ENCODE results near the gene CCDC136. TPM values are rescaled to one million over a fixed set of nuclear protein-coding genes. Genes with fewer than 3 reads are reported as not detected.

Gene CCDC136
- total RNA-seq, 2 experiments from 2014 or later: 8.8 to 8.9 TPM

DNA sequence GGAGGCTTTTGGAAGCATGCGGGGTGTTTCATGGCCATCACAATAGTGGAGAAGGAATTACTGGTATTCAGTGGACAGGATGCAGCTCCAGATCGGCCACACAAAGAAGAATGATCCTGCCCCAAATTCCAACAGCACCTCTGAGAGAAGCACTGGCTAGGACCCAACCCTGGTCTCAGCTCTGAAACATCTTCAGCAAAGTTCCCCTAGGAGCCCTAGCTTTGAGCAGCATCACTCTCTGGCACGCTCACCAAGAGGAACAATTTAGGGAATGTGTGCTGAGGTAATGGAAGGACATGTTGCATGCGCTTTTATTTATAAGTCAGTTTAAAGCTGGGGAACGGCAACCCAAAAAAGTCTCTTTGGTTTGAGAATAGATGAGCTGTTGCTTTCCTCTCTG lies 10.6 kb upstream of the CCDC136 start:
- intact Hi-C loops (cut with micrococcal nuclease): no loop called here
- ChIA-PET POLR2A (no interaction called here), CTCF (interaction anchor here (1.6 kb wide), 1 partner anchor 103 kb away, joined by 4 read pairs; no protein-coding TSS in a partner anchor)
- Mint-ChIP-seq H3K27me3 (no peaks in the 10 kb centered on the region), H3K4me3 (no peak overlapping the region), H3K4me1 (ENCODE audit: low read depth) (peaks cover 14% of the 10 kb centered on the region), H3K9me3 (peaks cover 20% of the 10 kb centered on the region), H3K36me3 (peaks cover 9% of the 10 kb centered on the region), H3K27ac (no peak overlapping the region)
- no peak for DNase-seq

DNA sequence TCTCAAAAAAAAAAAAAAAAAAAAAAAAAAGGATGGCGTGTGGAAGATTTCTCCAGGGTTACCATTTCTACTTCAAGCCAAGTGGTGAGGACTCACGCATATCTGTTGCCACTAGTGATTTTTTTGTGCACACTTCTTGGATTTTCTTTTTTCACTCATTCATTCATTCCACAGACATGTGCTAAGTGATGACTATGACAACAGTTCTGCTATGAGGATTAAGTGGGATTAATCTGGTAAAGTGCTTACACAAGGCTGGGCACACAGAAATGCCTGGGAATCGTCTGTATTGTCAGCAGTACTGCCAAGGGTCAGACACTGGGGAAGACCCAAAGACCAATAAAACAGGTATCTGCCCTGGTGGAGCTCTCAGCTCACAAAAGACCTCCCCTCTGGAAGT lies 9.9 kb upstream of the CCDC136 start:
- ChIA-PET POLR2A (no interaction called here), CTCF (interaction anchor here (1.6 kb wide), 1 partner anchor 102 kb away, joined by 4 read pairs; no protein-coding TSS in a partner anchor)
- intact Hi-C loops (cut with micrococcal nuclease): no loop called here
- H3K9me3 Mint-ChIP-seq: peaks cover 17% of the 10 kb centered on the region
- no peak overlapping the region for H3K4me3 Mint-ChIP-seq
- H3K27me3 Mint-ChIP-seq: no peaks in the 10 kb centered on the region
- H3K4me1 Mint-ChIP-seq (ENCODE audit: low read depth): peaks cover 12% of the 10 kb centered on the region
- no peak for DNase-seq
- H3K27ac Mint-ChIP-seq: no peak overlapping the region
- peaks cover 9% of the 10 kb centered on the region for H3K36me3 Mint-ChIP-seq

DNA sequence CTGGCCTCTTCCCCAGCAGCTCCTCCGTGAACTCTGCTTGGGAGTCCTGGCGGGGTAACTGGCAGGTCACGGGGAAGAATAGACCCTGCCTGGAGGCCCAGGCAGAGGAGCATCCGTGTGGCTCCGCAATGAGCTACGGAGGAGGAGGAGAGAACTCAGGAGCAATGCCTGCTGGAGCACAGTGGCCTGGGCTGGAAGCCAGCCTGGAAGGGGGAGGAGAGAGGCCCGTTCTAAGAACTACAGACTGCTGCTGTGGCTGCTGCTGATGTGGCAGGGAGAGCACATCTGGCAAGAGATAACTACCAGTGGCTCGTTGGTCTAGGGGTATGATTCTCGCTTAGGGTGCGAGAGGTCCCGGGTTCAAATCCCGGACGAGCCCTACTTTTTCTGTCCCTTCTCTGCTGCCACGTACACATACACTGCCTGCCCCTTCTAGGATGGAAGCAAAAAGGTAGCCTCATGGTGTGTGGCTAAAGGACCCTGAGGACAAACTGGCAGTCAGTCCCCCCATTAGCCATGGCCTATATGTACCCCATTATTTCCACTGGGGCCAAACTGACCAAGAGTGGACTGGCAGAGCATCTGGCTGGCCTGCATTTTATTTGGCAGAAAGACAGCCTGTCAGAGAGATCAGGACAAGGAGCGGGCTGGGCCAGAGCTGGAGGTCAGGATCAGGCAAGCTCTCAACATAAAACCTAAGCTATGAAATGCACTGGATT lies 8.5 kb upstream of the CCDC136 start:
- Mint-ChIP-seq H3K27me3 (no peaks in the 10 kb centered on the region), H3K4me3 (no peak overlapping the region), H3K27ac (no peak overlapping the region), H3K36me3 (no peaks in the 10 kb centered on the region), H3K9me3 (peaks cover 2% of the 10 kb centered on the region), H3K4me1 (ENCODE audit: low read depth) (no peaks in the 10 kb centered on the region)
- ChIA-PET POLR2A (no interaction called here), CTCF (no interaction called here)
- intact Hi-C loops (cut with micrococcal nuclease): no loop called here
- peak; percentile 20 for DNase-seq

DNA sequence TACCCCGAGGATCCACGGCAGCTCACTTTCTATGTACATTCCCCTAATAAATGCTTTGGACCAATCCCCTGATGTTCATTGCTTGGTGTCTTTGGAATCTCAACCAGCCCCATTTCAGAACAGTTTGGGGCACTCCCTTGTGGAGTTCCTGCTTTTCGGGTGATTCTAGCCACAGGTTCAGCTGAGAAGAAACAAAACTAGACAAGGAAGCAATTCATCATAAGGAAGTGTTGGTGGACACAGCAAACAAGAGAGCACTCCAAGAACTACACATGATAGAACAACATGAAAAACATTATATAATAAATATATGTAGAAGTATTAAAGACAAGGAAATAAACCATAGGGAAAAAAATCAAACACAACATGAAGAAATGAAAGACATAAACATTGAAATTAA lies 6.0 kb upstream of the CCDC136 start:
- no peak overlapping the region for H3K4me3 Mint-ChIP-seq
- H3K36me3 Mint-ChIP-seq: no peaks in the 10 kb centered on the region
- H3K9me3 Mint-ChIP-seq: no peaks in the 10 kb centered on the region
- ChIA-PET POLR2A (no interaction called here), CTCF (interaction anchor here (1.2 kb wide), 1 partner anchor 98 kb away, joined by 3 read pairs; no protein-coding TSS in a partner anchor)
- no peak for DNase-seq
- intact Hi-C loops (cut with micrococcal nuclease): no loop called here
- H3K27ac Mint-ChIP-seq: no peak overlapping the region
- H3K27me3 Mint-ChIP-seq: no peaks in the 10 kb centered on the region
- H3K4me1 Mint-ChIP-seq (ENCODE audit: low read depth): no peaks in the 10 kb centered on the region

DNA sequence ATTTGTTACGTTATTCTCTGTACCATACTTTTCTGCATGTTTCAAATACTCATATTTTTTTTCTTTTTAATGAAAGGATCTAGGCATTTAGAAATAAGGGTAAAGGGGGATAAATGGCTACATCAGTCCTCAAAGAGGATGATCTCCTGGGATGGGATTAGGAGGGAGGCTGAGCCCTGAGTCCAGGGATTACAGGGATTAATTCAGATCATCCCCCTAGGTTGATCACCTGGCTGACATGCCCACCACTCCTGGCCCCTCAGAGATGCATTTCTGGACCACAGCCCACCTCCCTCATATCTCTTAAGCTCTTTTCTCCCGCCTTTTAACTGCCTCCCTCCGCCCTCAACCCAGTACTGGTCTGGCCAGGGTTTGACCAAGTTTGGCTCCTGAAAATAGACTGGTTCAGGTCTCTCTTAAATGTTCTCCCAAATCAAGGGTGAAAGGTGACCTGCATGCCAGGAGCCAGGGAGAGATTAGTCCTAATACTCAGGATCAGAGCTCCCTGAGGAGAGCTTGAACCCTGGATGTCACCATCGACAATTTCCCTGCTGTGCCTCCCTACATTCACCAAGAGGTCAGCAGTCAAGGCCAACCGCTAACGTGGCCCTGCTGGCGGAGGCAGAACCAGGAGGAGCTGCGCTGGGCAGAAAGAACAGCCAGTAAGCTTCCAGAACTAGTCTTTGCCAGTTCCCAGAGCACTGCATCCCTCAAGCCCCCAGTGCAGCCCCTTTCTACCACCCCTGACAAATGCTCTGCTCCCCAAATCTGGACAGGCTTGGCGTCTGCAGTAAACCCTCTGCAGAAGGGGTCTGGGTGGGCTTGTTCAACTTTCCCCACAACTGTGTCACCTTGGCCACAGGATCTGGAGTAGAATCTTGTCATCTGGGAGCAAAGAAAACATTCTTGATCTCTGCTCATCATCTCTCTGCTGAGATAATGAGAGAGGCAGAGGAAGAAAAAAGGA lies 3.0 kb upstream of the CCDC136 start:
- Mint-ChIP-seq H3K4me3 (no peak overlapping the region), H3K4me1 (ENCODE audit: low read depth) (no peaks in the 10 kb centered on the region), H3K36me3 (no peaks in the 10 kb centered on the region), H3K9me3 (no peaks in the 10 kb centered on the region), H3K27me3 (no peaks in the 10 kb centered on the region), H3K27ac (no peak overlapping the region)
- ChIA-PET POLR2A (no interaction called here), CTCF (no interaction called here)
- intact Hi-C loops (cut with micrococcal nuclease): no loop called here
- DNase-seq: no peak

DNA sequence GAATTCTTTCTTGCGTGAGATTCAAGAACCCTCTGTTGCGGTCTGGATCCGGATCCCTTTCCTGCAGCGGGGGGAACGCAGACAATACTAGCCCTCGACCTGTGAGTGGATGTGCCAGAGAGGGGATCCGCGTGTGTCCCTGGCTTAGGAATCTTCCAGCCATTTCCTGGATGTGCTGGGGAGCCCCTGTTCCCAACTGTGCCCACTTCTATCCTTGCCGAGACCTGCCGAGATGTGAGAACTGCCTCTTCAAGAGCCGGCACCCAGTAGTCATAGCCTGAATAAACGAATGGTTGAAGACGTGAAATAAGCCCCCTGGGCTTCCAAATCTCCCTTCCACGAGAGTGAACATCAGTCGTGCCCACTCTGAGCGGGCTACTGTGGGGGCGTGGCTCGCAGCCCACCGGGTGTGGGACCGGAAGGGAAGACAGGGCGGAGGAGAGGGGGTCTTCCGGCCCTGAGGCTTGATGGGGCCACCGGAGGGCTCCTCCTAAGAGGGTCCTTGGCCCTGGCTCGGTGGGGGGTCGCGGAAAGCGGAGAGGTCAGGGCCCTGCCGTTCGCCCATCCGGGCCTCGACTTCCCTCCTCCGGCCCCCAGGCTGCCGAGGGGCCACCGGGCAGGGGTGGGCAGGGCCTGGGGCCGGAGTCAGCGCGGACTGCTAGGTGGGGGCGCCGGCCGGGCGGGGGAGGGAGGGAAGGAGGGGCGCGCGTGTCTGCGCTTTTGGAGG lies 1.3 kb upstream of the CCDC136 start:
- no peaks in the 10 kb centered on the region for H3K9me3 Mint-ChIP-seq
- CTCF ChIA-PET: no interaction called here
- peak overlapping the region; percentile 62 for H3K4me3 Mint-ChIP-seq
- no peaks in the 10 kb centered on the region for H3K4me1 Mint-ChIP-seq (ENCODE audit: low read depth)
- H3K27ac Mint-ChIP-seq: no peak overlapping the region
- POLR2A ChIA-PET: no interaction called here
- no peaks in the 10 kb centered on the region for H3K36me3 Mint-ChIP-seq
- H3K27me3 Mint-ChIP-seq: no peaks in the 10 kb centered on the region
- DNase-seq: no peak
- intact Hi-C loops (cut with micrococcal nuclease): loop anchor here (2.0 to 5.0 kb wide), 2 partner anchors 53 to 72 kb away; partner anchors contain the start of genes ATP6V1F and CALU

DNA sequence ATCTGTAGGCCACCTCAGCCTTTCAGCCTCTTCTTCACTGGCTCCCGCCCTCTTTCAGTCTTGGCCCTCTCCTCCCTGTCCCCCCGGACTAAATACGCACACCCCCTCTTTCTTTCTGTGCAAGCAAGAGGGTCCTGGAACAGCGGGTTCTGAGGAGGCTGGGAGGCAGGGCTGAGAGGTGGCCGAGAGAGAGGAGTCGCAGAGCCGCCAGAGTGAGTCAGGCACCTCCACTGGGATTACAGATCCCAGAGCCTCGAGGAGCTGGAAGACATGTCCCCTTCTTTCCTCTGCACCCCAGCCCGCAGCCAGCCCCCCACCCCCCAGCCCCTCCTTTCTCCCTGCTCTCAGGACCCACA lies 182 bp downstream of the CCDC136 start:
- ChIA-PET POLR2A (no interaction called here), CTCF (interaction anchor here (1.0 kb wide), 1 partner anchor 54 kb away, joined by 3 read pairs; no protein-coding TSS in a partner anchor)
- peak overlapping the region; percentile 77 for H3K4me3 Mint-ChIP-seq
- no peaks in the 10 kb centered on the region for H3K27me3 Mint-ChIP-seq
- no peaks in the 10 kb centered on the region for H3K36me3 Mint-ChIP-seq
- no peaks in the 10 kb centered on the region for H3K4me1 Mint-ChIP-seq (ENCODE audit: low read depth)
- intact Hi-C loops (cut with micrococcal nuclease): loop anchor here (2.0 to 5.0 kb wide), 2 partner anchors 55 to 71 kb away; partner anchors contain the start of genes ATP6V1F and CALU
- no peak for DNase-seq
- no peak overlapping the region for H3K27ac Mint-ChIP-seq
- no peaks in the 10 kb centered on the region for H3K9me3 Mint-ChIP-seq

DNA sequence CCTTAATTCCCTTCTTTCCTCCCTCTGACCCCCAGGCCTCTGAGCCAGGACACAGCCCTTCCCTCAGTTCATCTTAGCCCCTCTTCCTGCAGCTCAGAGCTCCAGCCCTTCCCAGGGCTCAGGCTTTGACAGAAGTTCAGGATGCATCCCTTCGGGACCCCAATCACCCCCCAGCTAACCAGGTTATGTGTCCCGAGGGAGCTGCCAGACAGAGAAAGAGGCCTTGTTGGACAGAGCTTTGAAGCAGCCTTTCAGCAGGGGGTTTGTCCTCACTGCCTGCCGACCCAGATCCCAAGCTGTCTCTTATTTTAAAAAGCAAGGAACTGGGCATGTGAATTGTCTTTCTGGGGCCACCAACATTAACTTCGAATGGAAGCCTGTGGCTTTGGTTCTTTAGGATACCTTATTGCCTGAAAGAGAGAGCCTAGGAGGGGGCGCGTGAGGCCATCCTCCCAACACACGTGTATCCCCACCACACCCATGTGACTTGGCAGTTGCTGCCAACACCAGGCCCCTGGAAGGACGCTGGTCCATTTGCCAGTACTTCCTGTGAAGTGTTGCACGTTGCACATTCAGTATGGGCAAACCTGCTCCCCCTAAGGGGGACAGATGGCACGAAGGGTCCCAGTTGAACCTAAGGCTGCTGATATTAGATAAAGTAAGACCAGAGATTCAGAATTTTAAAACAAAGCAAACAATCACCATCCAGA lies 858 bp downstream of the CCDC136 start:
- peak overlapping the region; percentile 20 for H3K4me3 Mint-ChIP-seq
- no peak for DNase-seq
- H3K27me3 Mint-ChIP-seq: no peaks in the 10 kb centered on the region
- POLR2A ChIA-PET: no interaction called here
- H3K36me3 Mint-ChIP-seq: peaks cover 2% of the 10 kb centered on the region
- no peaks in the 10 kb centered on the region for H3K9me3 Mint-ChIP-seq
- CTCF ChIA-PET: no interaction called here
- H3K27ac Mint-ChIP-seq: no peak overlapping the region
- intact Hi-C loops (cut with micrococcal nuclease): loop anchor here (5.0 kb wide), 1 partner anchor 55 kb away; the partner anchor contains the start of gene CALU
- H3K4me1 Mint-ChIP-seq (ENCODE audit: low read depth): no peaks in the 10 kb centered on the region

DNA sequence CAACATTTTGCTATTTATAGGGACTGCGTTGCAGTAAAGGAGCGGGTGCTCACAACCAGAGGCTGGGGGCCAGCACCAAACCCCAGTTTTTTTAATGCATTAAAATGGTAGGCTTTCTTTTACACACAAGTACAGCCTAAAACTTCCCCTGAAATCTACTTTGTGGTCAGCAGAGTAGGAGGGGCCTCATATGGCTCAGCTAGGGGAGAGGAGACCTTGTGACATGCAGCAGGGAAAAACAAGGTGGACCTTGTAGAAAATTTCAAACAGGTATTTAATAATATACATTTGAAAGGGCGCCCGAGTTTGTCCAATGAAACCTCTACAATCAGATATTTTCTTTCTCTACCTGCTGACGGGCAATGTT lies 1.4 kb downstream of the CCDC136 start:
- Mint-ChIP-seq H3K36me3 (peaks cover 2% of the 10 kb centered on the region), H3K4me1 (ENCODE audit: low read depth) (no peaks in the 10 kb centered on the region), H3K27ac (no peak overlapping the region), H3K9me3 (no peaks in the 10 kb centered on the region), H3K4me3 (no peak overlapping the region), H3K27me3 (no peaks in the 10 kb centered on the region)
- no peak for DNase-seq
- intact Hi-C loops (cut with micrococcal nuclease): loop anchor here (5.0 kb wide), 1 partner anchor 56 kb away; the partner anchor contains the start of gene CALU
- POLR2A ChIA-PET: no interaction called here
- CTCF ChIA-PET: interaction anchor here (0.6 kb wide), 1 partner anchor 394 kb away, joined by 3 read pairs; no protein-coding TSS in a partner anchor

DNA sequence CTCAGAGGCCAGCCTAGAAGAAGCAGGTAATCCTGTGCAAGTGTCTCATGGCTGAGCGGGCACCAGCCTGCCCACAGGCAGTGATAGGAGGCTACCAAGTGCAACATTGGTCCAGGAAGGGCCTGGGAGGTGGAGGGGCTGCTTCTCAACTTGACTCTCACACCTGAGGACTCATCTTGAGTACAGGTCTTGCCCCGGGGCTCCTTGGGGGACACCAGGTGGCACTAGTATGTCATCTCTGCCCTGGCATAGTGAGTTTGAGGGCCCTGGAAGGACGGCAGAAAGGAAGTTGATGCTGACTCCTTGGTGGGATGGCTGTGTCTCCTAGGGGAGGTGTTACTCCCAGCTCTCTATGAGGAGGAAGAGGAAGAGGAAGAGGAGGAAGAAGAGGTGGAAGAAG lies 2.3 kb downstream of the CCDC136 start:
- H3K27me3 Mint-ChIP-seq: no peaks in the 10 kb centered on the region
- peak; percentile 46 for DNase-seq
- no peaks in the 10 kb centered on the region for H3K4me1 Mint-ChIP-seq (ENCODE audit: low read depth)
- H3K9me3 Mint-ChIP-seq: no peaks in the 10 kb centered on the region
- H3K4me3 Mint-ChIP-seq: no peak overlapping the region
- POLR2A ChIA-PET: no interaction called here
- intact Hi-C loops (cut with micrococcal nuclease): loop anchor here (2.0 to 5.0 kb wide), 2 partner anchors 57 to 87 kb away; partner anchors contain the start of gene CALU
- CTCF ChIA-PET: interaction anchor here (0.9 to 1.1 kb wide), 2 partner anchors 12 to 90 kb away, joined by 3 to 5 read pairs; no protein-coding TSS in a partner anchor
- H3K36me3 Mint-ChIP-seq: peaks cover 2% of the 10 kb centered on the region
- H3K27ac Mint-ChIP-seq: no peak overlapping the region

DNA sequence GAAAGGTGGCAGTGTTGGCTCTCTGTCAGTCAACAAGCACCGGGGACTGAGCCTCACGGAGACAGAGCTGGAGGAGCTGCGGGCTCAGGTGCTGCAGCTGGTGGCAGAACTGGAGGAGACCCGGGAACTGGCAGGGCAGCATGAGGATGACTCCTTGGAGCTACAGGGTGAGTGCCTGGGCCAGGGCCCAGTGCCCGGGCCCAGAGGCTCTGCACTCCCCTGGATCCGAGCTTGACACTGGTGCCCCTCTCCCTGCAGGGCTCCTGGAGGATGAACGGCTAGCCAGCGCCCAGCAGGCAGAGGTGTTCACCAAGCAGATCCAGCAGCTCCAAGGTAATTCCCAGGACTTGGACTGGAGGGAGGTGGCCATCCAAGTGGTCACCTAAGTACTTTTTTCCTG lies 2.7 kb downstream of the CCDC136 start:
- DNase-seq: no peak
- intact Hi-C loops (cut with micrococcal nuclease): loop anchor here (2.0 to 5.0 kb wide), 2 partner anchors 57 to 86 kb away; partner anchors contain the start of gene CALU
- POLR2A ChIA-PET: no interaction called here
- Mint-ChIP-seq H3K4me3 (no peak overlapping the region), H3K4me1 (ENCODE audit: low read depth) (no peaks in the 10 kb centered on the region), H3K36me3 (peaks cover 2% of the 10 kb centered on the region), H3K9me3 (no peaks in the 10 kb centered on the region), H3K27ac (no peak overlapping the region), H3K27me3 (no peaks in the 10 kb centered on the region)
- CTCF ChIA-PET: interaction anchor here (0.9 to 1.1 kb wide), 2 partner anchors 12 to 89 kb away, joined by 3 to 5 read pairs; no protein-coding TSS in a partner anchor

All from activated CD4-positive, alpha-beta memory T cell treated with anti-CD3 and anti-CD28 coated beads for 36 hours (primary cell).